DND-41 (cell line): Measurements from ENCODE around the gene HTD2.

ENCODE experiments used
- ATAC-seq: fragments of 200-7000 bp; cut with Tn5 transposase; 3 replicates; pipeline ENCODE4 v1.9.1; 2021; ENCODE audit warnings: low read depth; ENCODE audit not compliant: insufficient read depth
- DNase-seq: peaks from one replicate; pipeline ENCODE4 v3.0.0-alpha.2; 2020
- H2AFZ ChIP-seq: 2 replicates; pipeline ENCODE4 v1.6.0; 2012; ENCODE audit warnings: low read depth, low read length
- H3K27ac ChIP-seq: 2 replicates; pipeline ENCODE4 v1.5.1; 2012; ENCODE audit warnings: low read length, inconsistent platforms
- H3K27me3 ChIP-seq: fragments of 200-600 bp; sonication (generic); 2 replicates; pipeline ENCODE4 v1.6.0; 2012; ENCODE audit warnings: low read length, mild to moderate bottlenecking, inconsistent platforms; ENCODE audit not compliant: insufficient read depth, poor library complexity
- H3K36me3 ChIP-seq: 2 replicates; pipeline ENCODE4 v1.5.1; 2012; ENCODE audit warnings: low read length, inconsistent platforms; ENCODE audit not compliant: insufficient read depth
- H3K4me1 ChIP-seq: 2 replicates; pipeline ENCODE4 v1.5.1; 2012; ENCODE audit warnings: mild to moderate bottlenecking, low read length; ENCODE audit not compliant: insufficient read depth
- H3K4me2 ChIP-seq: 2 replicates; pipeline ENCODE4 v1.6.0; 2012; ENCODE audit warnings: mild to moderate bottlenecking, moderate library complexity, low read length, inconsistent platforms; ENCODE audit not compliant: insufficient read depth
- H3K4me3 ChIP-seq, 2 experiments: fragments of 200-600 bp in 1 of 2; shearing (Covaris generic) in 1 of 2; 2 replicates each; pipeline ENCODE4 v1.5.1; 2012 to 2016; ENCODE audit warnings: inconsistent platforms in 2 of 2, low read length in 2 of 2, mild to moderate bottlenecking in 2 of 2, low read depth in 1 of 2, moderate library complexity in 1 of 2
- H3K79me2 ChIP-seq: 2 replicates; pipeline ENCODE4 v1.6.0; 2012; ENCODE audit warnings: low read length, inconsistent platforms; ENCODE audit not compliant: insufficient read depth
- H3K9ac ChIP-seq: 2 replicates; pipeline ENCODE4 v1.6.0; 2012; ENCODE audit warnings: low read depth, mild to moderate bottlenecking, inconsistent platforms, low read length, moderate library complexity
- H3K9me3 ChIP-seq: 2 replicates; pipeline ENCODE4 v1.5.1; 2012; ENCODE audit warnings: low read length, moderate library complexity, mild to moderate bottlenecking, inconsistent platforms; ENCODE audit not compliant: insufficient read depth, severe bottlenecking
- H4K20me1 ChIP-seq: 2 replicates; pipeline ENCODE4 v1.6.0; 2012; ENCODE audit warnings: low read length; ENCODE audit not compliant: insufficient read depth
- EZH2 ChIP-seq: IDR thresholded peaks from 3 replicates; pipeline ENCODE4 v1.6.1; 2012; ENCODE audit warnings: borderline replicate concordance, low read depth, mild to moderate bottlenecking, moderate library complexity, low read length, inconsistent platforms; ENCODE audit not compliant: severe bottlenecking
- TF ChIP-seq, protein P1 (sequence below): IDR thresholded peaks from 2 replicates; pipeline ENCODE4 v1.5.1; 2012; ENCODE audit warnings: borderline replicate concordance, low read length, moderate library complexity, mild to moderate bottlenecking; ENCODE audit not compliant: poor library complexity, severe bottlenecking; ENCODE audit errors: extremely low read depth

Gene HTD2

DNA sequence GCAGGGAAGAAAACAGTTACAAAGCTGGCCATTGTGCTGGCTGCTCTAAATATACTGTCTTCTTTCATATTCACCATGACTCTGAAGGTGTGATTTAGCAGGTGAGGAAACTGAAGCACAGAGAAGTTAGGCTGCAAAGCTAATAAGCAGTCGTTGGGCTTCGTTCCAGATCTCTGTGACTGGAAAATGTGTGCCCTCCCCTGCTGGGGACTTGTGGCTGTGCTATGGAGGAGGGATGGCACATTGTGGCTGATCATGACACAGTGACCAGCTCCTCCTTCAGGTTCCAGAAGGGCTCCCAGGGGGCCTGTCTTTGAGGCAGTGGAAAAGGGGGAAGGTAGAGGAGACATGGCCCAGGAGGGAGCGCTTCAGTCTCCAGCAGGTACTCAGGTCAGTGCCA is 45.6 kb downstream of the HTD2 start:
- Histone ChIP-seq H2AFZ (no peak overlapping the region), H3K27ac (peak overlapping the region; percentile 99)

GRCh38 chr3:58352626-58353025 is 46.3 kb downstream of the HTD2 start:
- no peaks in the 10 kb centered on the region for H3K9me3 ChIP-seq
- no peak for TF ChIP-seq EZH2
- TF ChIP-seq, protein P1, sequence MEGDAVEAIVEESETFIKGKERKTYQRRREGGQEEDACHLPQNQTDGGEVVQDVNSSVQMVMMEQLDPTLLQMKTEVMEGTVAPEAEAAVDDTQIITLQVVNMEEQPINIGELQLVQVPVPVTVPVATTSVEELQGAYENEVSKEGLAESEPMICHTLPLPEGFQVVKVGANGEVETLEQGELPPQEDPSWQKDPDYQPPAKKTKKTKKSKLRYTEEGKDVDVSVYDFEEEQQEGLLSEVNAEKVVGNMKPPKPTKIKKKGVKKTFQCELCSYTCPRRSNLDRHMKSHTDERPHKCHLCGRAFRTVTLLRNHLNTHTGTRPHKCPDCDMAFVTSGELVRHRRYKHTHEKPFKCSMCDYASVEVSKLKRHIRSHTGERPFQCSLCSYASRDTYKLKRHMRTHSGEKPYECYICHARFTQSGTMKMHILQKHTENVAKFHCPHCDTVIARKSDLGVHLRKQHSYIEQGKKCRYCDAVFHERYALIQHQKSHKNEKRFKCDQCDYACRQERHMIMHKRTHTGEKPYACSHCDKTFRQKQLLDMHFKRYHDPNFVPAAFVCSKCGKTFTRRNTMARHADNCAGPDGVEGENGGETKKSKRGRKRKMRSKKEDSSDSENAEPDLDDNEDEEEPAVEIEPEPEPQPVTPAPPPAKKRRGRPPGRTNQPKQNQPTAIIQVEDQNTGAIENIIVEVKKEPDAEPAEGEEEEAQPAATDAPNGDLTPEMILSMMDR, result no peak
- H3K27ac ChIP-seq, result peak overlapping the region; percentile 99
- peaks cover 87% of the 10 kb centered on the region for H3K4me1 ChIP-seq
- H3K4me2 ChIP-seq, result peak overlapping the region; percentile 53
- DNase-seq, result peak; percentile 32
- H3K9ac ChIP-seq, result peak overlapping the region; percentile 58; the same call in 1 of the 2 replicates
- H3K36me3 ChIP-seq, result peaks cover 26% of the 10 kb centered on the region
- H2AFZ ChIP-seq, result no peak overlapping the region
- H3K4me3 ChIP-seq, result no peak overlapping the region
- H3K79me2 ChIP-seq, result peaks cover 88% of the 10 kb centered on the region
- peaks cover 9% of the 10 kb centered on the region; the same call in 1 of the 2 replicates for H4K20me1 ChIP-seq
- ATAC-seq, result no peak
- H3K27me3 ChIP-seq, result no peaks in the 10 kb centered on the region

More for the DNA sequence above, 45.6 kb downstream of the HTD2 start:
- Histone ChIP-seq H3K4me2 (peak overlapping the region; percentile 53), H3K4me1 (peaks cover 92% of the 10 kb centered on the region), H3K79me2 (peaks cover 89% of the 10 kb centered on the region), H3K27me3 (no peaks in the 10 kb centered on the region), H3K9me3 (no peaks in the 10 kb centered on the region), H3K4me3 (no peak overlapping the region), H3K9ac (peak overlapping the region; percentile 58), H4K20me1 (peaks cover 9% of the 10 kb centered on the region; the same call in 1 of the 2 replicates), H3K36me3 (peaks cover 28% of the 10 kb centered on the region)
- no peak for TF ChIP-seq EZH2
- TF ChIP-seq, protein P1, result peak; percentile 19
- DNase-seq (peak; percentile 60), ATAC-seq (peak; percentile 13; the same call in 1 of the 3 replicates)

GRCh38 chr3:58353722-58354553 is 47.6 kb downstream of the HTD2 start:
- Histone ChIP-seq H3K4me3 (peak overlapping the region in 1 of 2 experiments; percentile 37; a peak in 2 of 4 replicates), H3K4me2 (peak overlapping the region; percentile 63), H2AFZ (peak overlapping the region; percentile 2; the same call in 1 of the 2 replicates), H3K9me3 (no peaks in the 10 kb centered on the region), H3K4me1 (peaks cover 74% of the 10 kb centered on the region), H3K27me3 (no peaks in the 10 kb centered on the region), H4K20me1 (peaks cover 17% of the 10 kb centered on the region; the same call in 1 of the 2 replicates), H3K36me3 (peaks cover 19% of the 10 kb centered on the region), H3K27ac (peak overlapping the region; percentile 78), H3K79me2 (peaks cover 88% of the 10 kb centered on the region), H3K9ac (peak overlapping the region; percentile 58)
- ATAC-seq (peak; percentile 55), DNase-seq (peak; percentile 71)
- TF ChIP-seq, protein P1, result peak; percentile 53
- TF ChIP-seq EZH2, result no peak
